B cell (primary cell): ENCODE results near the gene NSA2. TPM values are rescaled to one million over a fixed set of nuclear protein-coding genes. Genes with fewer than 3 reads are reported as not detected.

Source experiments
- ATAC-seq: fragments of 200-7000 bp; cut with Tn5 transposase; one replicate; pipeline ENCODE4 v1.10.0; 2021; ENCODE audit warnings: low read depth, mild to moderate bottlenecking, moderate number of reproducible peaks, moderate library complexity
- CTCF ChIA-PET: fragments of 350-600 bp; sonication (Branson Sonifier 250); formaldehyde crosslinking; loops from one replicate; lab custom pipeline; 2021; ENCODE audit warnings: antibody characterized with exemption, inconsistent platforms; lab: Charles Lee
- POLR2A ChIA-PET: fragments of 350-600 bp; sonication (Branson Sonifier 250); formaldehyde crosslinking; loops from one replicate; lab custom pipeline; 2021; ENCODE audit warnings: antibody characterized with exemption; lab: Charles Lee
- DNase-seq: peaks from one replicate; pipeline ENCODE4 v3.0.0; 2013
- H2AFZ ChIP-seq: 2 replicates; pipeline ENCODE4 v1.6.1; 2012; ENCODE audit warnings: mild to moderate bottlenecking, low read depth, low read length; ENCODE audit not compliant: insufficient read depth, poor library complexity, severe bottlenecking
- H3K27ac ChIP-seq, 2 donors: 1 replicate in 1 of 2; 2 replicates in 1 of 2; pipeline ENCODE4 v1.5.1; 2012 to 2013; ENCODE audit warnings: low read length in 2 of 2, mild to moderate bottlenecking in 2 of 2, moderate library complexity in 1 of 2
- H3K27me3 ChIP-seq, 4 experiments: fragments of 200-600 bp in 1 of 4; sonication (generic) in 1 of 4; replicated peaks in 1 of 4; 1 replicate in 2 of 4; 2 replicates in 2 of 4; pipeline versions ENCODE4 v1.6.1 to v1.7.0; 2013 to 2016; ENCODE audit warnings: low read length in 3 of 4, mild to moderate bottlenecking in 2 of 4, mixed read lengths in 1 of 4, moderate library complexity in 1 of 4; ENCODE audit not compliant: insufficient read depth in 4 of 4, control insufficient read depth in 3 of 4; ENCODE audit errors: control extremely low read depth in 1 of 4
- H3K36me3 ChIP-seq, 2 experiments: replicated peaks in 1 of 2; 1 replicate in 1 of 2; 2 replicates in 1 of 2; pipeline versions ENCODE4 v1.6.1 to v1.7.1; 2013; ENCODE audit warnings: low read length in 1 of 2; ENCODE audit not compliant: insufficient read depth in 2 of 2, control insufficient read depth in 1 of 2; ENCODE audit errors: control extremely low read depth in 1 of 2, extremely low read depth in 1 of 2
- H3K4me1 ChIP-seq, 2 donors: fragments of 200-600 bp in 1 of 2; sonication (generic) in 1 of 2; 1 replicate in 1 of 2; 2 replicates in 1 of 2; pipeline versions ENCODE4 v1.5.1 to v1.6.1; 2013 to 2017; ENCODE audit warnings: low read length in 2 of 2; ENCODE audit not compliant: control insufficient read depth in 2 of 2, insufficient read depth in 2 of 2
- H3K4me2 ChIP-seq: replicated peaks from 2 replicates; pipeline ENCODE3; 2012; ENCODE audit warnings: mild to moderate bottlenecking, low read depth, low read length; ENCODE audit not compliant: poor library complexity, severe bottlenecking
- H3K4me3 ChIP-seq, 5 experiments: fragments of 200-600 bp in 1 of 5; sonication (generic) in 1 of 5; 1 replicate in 3 of 5; 2 replicates in 2 of 5; pipeline versions ENCODE4 v1.5.1 to v1.7.0; 2011 to 2016; ENCODE audit warnings: low read length in 4 of 5, mild to moderate bottlenecking in 4 of 5, low read depth in 2 of 5, control low read depth in 1 of 5, moderate library complexity in 1 of 5; ENCODE audit not compliant: insufficient read depth in 1 of 5; ENCODE audit errors: control extremely low read depth in 1 of 5, extremely low read depth in 1 of 5
- H3K79me2 ChIP-seq: fragments of 200-600 bp; sonication (generic); one replicate; pipeline ENCODE4 v1.6.0; 2016; ENCODE audit warnings: low read length; ENCODE audit not compliant: control insufficient read depth, insufficient read depth
- H3K9ac ChIP-seq: fragments of 200-600 bp; sonication (generic); 2 replicates; pipeline ENCODE4 v1.6.1; 2017; ENCODE audit warnings: mild to moderate bottlenecking, low read length, moderate library complexity
- H3K9me3 ChIP-seq, 3 donors: one replicate each; pipeline versions ENCODE4 v1.6.1 to v1.7.1; 2013; ENCODE audit warnings: low read length in 2 of 3; ENCODE audit not compliant: control insufficient read depth in 2 of 3, insufficient read depth in 1 of 3; ENCODE audit errors: control extremely low read depth in 1 of 3
- H4K20me1 ChIP-seq: 2 replicates; pipeline ENCODE4 v1.6.0; 2012; ENCODE audit warnings: mild to moderate bottlenecking, low read length; ENCODE audit not compliant: insufficient read depth, control insufficient read depth, poor library complexity, severe bottlenecking
- H3K27ac Mint-ChIP-seq: one replicate; pipeline ENCODE4 v1.8.0; 2021; ENCODE audit warnings: mixed read lengths
- H3K27me3 Mint-ChIP-seq: one replicate; pipeline ENCODE4 v1.8.0; 2021; ENCODE audit warnings: mixed read lengths
- H3K4me1 Mint-ChIP-seq: one replicate; pipeline ENCODE4 v1.8.0; 2021; ENCODE audit warnings: mixed read lengths
- H3K4me3 Mint-ChIP-seq: one replicate; pipeline ENCODE4 v1.8.0; 2021; ENCODE audit warnings: mixed read lengths
- H3K9me3 Mint-ChIP-seq: one replicate; pipeline ENCODE4 v1.8.0; 2022; ENCODE audit warnings: mixed read lengths; ENCODE audit not compliant: insufficient read depth
- EZH2 ChIP-seq: IDR thresholded peaks from 2 replicates; pipeline ENCODE4 v1.6.1; 2012; ENCODE audit warnings: borderline replicate concordance, low read depth, mild to moderate bottlenecking, moderate library complexity, low read length; ENCODE audit not compliant: insufficient read depth, poor library complexity, severe bottlenecking
- WGBS: methylation state at CpG from one replicate; pipeline ENCODE4 v1.1.5; 2013; ENCODE audit warnings: missing lambda C conversion rate; ENCODE audit not compliant: insufficient coverage; 5-methylcytosine and 5-hydroxymethylcytosine counted together
- intact Hi-C: fragments of 100-400 bp; cut with micrococcal nuclease; formaldehyde crosslinking; loops from one replicate; pipeline ENCODE4 v1.10.0; 2022
- polyA plus RNA-seq: library from polyadenylated mRNA; depleted of rRNA; stranded (reverse); fragments of >200 nt; gene quantifications from 2 replicates; pipeline ENCODE4 v1.2.3, GENCODE V29; 2012
- total RNA-seq, 2 donors: library from RNA; stranded (reverse); fragments of 120-200 nt in 1 of 2; gene quantifications; 1 replicate in 1 of 2; 2 replicates in 1 of 2; pipeline versions ENCODE4 v1.2.3 to v1.2.4, GENCODE V29; 2013 to 2022
- TF ChIP-seq, protein P1 (sequence below): fragments of 200-600 bp; IDR thresholded peaks from one replicate; pipeline ENCODE4 v1.8.0; 2022; ENCODE audit warnings: antibody characterized with exemption, mild to moderate bottlenecking

NSA2 gene
- total and polyA plus RNA-seq, 2 donors (not counting 1 experiment from before 2014, with no cell fraction given), result 30.2 to 126 TPM

DNA sequence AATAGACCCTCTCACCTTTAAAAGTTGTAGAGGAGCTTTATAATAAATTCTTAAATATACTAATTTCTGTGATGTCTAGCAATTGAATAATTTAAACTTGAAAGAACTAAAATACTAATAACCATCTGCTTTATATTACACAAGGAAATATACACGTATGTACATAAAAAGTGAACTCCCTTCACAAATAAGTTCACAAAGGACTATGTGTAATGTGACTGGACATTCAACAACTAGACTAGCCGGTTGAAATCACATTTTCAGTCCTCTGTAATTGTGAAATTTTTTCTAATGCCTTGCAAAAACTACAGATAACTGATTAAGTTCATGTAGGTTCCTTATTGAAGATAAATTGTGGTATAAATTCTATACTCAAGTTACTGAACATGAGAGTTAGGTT lies 11.6 kb downstream of the NSA2 start:
- H3K4me3 ChIP-seq, result no peak overlapping the region
- Mint-ChIP-seq H3K27ac (no peak overlapping the region), H3K4me3 (no peak overlapping the region), H3K4me1 (no peaks in the 10 kb centered on the region), H3K27me3 (no peaks in the 10 kb centered on the region), H3K9me3 (no peaks in the 10 kb centered on the region)
- H3K9ac ChIP-seq, result no peak overlapping the region
- no peak for ATAC-seq
- peaks cover 6 to 16% of the 10 kb centered on the region in 2 experiments for H3K36me3 ChIP-seq
- no peaks in the 10 kb centered on the region for H3K4me1 ChIP-seq
- H3K9me3 ChIP-seq, result no peaks in the 10 kb centered on the region
- ChIA-PET POLR2A (no interaction called here), CTCF (no interaction called here)
- no CpG with 5 or more reads among the region's 2 CpGs for WGBS
- no peaks in the 10 kb centered on the region for H3K27me3 ChIP-seq
- H4K20me1 ChIP-seq, result no peaks in the 10 kb centered on the region
- TF ChIP-seq, protein P1, sequence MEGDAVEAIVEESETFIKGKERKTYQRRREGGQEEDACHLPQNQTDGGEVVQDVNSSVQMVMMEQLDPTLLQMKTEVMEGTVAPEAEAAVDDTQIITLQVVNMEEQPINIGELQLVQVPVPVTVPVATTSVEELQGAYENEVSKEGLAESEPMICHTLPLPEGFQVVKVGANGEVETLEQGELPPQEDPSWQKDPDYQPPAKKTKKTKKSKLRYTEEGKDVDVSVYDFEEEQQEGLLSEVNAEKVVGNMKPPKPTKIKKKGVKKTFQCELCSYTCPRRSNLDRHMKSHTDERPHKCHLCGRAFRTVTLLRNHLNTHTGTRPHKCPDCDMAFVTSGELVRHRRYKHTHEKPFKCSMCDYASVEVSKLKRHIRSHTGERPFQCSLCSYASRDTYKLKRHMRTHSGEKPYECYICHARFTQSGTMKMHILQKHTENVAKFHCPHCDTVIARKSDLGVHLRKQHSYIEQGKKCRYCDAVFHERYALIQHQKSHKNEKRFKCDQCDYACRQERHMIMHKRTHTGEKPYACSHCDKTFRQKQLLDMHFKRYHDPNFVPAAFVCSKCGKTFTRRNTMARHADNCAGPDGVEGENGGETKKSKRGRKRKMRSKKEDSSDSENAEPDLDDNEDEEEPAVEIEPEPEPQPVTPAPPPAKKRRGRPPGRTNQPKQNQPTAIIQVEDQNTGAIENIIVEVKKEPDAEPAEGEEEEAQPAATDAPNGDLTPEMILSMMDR, result no peak
- no peak for TF ChIP-seq EZH2
- intact Hi-C loops, result no loop called here
- H3K79me2 ChIP-seq, result no peaks in the 10 kb centered on the region
- no peak for DNase-seq
- no peak overlapping the region for H2AFZ ChIP-seq
- no peak overlapping the region for H3K4me2 ChIP-seq
- H3K27ac ChIP-seq, result no peak overlapping the region

- no peak for ATAC-seq
- H3K27me3 ChIP-seq, result no peaks in the 10 kb centered on the region
- no peak overlapping the region for H3K27ac ChIP-seq
- ChIA-PET POLR2A (no interaction called here), CTCF (no interaction called here)
- H3K9me3 ChIP-seq, result no peaks in the 10 kb centered on the region
- no peak overlapping the region for H3K4me2 ChIP-seq
- no peaks in the 10 kb centered on the region for H3K4me1 ChIP-seq
- H3K79me2 ChIP-seq, result no peaks in the 10 kb centered on the region
- no peaks in the 10 kb centered on the region for H3K27me3 Mint-ChIP-seq
- no peak overlapping the region for H2AFZ ChIP-seq
- H3K9ac ChIP-seq, result no peak overlapping the region
- H4K20me1 ChIP-seq, result no peaks in the 10 kb centered on the region
- intact Hi-C loops, result no loop called here
- H3K4me1 Mint-ChIP-seq, result no peaks in the 10 kb centered on the region
- WGBS, result 93% methylated on average over 6 of the region's 6 CpGs
- H3K9me3 Mint-ChIP-seq, result no peaks in the 10 kb centered on the region
- TF ChIP-seq EZH2, result no peak
- TF ChIP-seq, protein P1, result no peak
- no peak for DNase-seq
- no peaks in the 10 kb centered on the region for H3K36me3 ChIP-seq
- no peak overlapping the region for H3K4me3 ChIP-seq
- H3K27ac Mint-ChIP-seq, result no peak overlapping the region
- H3K4me3 Mint-ChIP-seq, result no peak overlapping the region
These were observed 19.8 kb downstream of the NSA2 start for GRCh38 chr5:74786851-74787250.
